GM21528 (cell line): ENCODE data around the gene RPL36.
A peak's percentile ranks its signal among the peaks of the same experiment; 100 is the strongest.
"Not testable (repeated sequence)": the region's sequence is repeated elsewhere in the genome, so short reads cannot be mapped to it uniquely, and the experiment has no call there.

Experiments
- ATAC-seq: cut with Tn5 transposase; IDR thresholded peaks from one replicate; pipeline ENCODE4 v1.9.1; 2021; ENCODE audit warnings: mild to moderate bottlenecking, moderate library complexity; ENCODE audit not compliant: unreplicated experiment, low FRiP score

RPL36 gene

DNA sequence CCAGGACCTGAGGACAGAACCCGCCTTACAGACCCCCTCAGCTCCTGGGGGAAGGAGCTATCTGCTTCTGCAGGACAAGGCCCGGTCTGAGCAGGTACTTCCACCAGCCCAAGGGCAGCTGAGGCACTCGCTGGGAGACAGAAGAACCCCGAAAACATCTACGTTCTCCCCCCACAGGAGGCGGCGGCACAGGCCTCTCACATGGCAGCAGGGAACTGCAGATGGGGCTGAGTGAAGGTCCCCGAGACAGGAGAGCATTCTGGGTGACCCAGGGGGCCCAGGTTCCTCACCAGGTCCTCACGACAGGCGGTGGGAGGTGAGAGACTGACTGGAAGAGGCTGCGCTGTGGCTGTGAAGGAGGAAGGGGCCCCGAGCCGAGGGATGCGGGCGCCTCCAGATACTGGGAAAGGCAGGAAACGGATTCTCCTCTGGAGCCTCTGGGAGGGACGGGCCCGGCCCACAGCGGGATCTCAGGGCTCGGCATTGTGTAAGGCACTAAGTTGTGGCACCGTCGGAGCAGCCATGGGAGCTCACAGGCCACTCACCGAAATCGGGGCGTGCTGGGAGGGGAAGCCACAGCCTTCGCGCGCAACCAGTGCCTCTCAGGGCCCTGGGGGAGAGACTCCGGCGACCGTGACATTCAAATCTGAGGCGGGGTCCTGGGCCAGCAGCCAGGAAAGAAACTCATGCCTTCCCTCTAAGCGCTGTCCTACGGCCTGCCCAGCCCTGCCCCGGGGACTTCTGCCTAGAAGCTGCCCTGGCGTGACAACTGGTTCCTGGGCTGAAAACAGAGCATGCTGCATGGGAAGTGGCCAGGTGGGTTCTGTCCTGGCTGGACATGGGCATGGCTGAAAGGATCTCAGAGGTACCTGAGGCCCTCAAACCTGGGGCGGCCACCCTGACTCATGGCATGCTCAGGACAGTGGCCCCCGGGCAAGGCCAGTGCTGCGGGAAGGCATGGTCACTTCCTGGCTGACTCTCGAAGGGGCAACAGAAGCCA, 14.0 kb downstream of the RPL36 start:
- ATAC-seq, result no peak

DNA sequence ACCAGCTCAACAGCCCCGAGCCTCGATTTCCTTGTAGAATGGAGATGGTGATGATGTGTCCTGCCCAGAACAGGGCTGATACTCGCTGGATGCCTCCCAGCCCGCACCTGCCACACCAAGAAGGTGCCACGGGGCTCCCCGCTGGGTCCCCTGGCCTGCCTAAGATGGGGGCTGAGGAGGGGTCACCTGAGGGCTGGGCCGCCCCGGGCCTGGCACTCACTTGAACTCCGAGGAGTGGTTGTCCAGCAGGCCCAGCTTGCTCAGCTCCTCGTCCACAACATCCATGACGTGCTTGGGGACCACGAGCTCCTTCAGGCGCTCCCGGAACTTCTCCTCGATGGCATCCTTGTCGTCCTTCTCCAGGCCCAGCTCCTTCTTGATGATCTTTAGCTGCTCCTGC, 15.5 kb downstream of the RPL36 start:
- no peak for ATAC-seq

GRCh38 chr19:5706876-5707573, 16.9 kb downstream of the RPL36 start:
- ATAC-seq, result no peak

DNA sequence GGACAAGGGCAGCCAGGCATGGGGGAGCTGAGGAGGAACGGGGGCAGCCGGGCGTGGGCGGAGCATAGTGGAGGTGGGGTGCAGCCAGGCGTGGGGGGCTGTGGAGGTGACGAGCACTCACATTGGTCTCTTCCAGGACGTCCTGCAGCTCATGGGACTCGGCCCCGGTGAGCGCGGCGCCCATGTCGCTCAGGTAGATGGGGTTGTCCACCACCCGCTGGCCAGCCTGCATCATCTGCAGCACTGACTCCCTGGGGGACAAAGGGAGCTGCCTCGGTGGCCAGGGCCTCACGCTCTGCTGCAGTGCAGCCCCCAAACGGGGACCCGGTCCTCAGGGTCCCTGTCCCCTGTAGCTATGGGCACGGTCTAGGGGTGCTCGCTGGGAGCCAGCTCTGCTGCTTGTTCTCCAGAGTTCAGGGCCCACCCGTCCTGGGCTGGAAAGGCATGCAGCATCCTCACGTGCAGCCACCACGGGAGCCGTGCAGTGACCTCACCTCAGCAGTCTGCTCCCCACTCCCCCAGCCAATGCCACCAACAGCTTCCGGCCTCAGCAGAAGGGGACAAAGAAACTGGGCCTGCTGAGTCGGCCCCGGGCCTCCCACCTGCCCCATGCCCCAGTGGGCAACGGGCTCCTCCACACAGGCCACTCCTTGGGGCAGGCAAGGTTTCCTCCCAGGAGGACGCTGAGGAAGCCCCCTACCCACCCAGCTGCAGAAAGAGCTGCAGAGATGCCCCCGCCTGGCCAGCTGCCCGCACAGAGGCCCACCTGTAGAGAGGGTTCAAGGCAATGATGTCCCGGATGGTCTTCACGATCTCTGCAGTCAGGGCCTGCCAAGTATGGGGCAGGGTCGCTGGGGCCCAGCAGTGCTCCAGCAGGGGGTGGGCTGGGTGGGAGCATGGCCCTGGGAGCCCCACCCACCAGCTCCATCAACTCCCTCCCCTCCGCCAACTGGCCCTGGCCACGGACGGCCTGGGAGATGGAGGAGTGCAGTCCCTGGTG, 17.8 kb downstream of the RPL36 start:
- ATAC-seq, result no peak

DNA sequence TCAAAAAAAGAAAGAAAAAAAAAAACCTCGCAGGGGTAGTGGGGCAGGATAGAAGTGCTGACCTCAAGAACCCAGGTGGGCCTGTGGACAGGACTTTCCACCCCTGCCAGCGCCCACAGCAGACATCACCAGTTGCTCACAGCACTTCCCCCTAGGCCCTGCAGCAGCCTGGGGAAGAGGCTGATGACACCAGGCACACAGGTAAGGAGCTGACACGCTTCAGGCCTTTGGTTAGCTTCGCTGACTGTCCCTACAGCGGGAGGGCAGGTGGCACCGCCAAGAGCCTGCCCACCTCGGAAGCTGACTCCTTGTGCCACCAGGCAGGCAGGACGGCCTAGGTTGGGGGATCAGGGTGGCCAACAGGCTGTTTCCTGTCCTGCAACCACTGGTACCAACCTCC, 20.9 kb downstream of the RPL36 start:
- ATAC-seq, result no peak

DNA sequence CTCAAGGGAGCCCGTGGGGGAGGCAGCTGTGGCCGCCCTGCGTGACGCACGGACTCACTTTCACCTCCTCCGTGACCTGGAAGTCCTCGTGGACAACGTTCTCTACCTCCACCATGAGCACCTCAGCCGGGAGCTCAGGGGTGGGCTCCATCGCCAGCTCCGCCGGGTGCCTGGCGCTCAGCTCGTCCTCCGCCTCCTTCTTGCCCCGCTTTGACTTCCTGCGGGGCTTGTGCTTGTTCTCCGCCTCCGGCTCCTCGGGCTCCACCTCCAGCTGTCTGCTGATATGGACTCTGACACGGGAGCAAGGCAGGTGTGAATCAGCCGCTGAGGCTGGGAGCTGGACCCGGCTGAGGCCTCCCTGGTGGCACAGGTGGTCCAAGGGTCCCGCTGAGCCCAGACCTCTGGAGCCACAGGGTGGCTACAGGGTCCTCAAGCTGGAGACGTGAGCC, 21.6 kb downstream of the RPL36 start:
- no peak for ATAC-seq

DNA sequence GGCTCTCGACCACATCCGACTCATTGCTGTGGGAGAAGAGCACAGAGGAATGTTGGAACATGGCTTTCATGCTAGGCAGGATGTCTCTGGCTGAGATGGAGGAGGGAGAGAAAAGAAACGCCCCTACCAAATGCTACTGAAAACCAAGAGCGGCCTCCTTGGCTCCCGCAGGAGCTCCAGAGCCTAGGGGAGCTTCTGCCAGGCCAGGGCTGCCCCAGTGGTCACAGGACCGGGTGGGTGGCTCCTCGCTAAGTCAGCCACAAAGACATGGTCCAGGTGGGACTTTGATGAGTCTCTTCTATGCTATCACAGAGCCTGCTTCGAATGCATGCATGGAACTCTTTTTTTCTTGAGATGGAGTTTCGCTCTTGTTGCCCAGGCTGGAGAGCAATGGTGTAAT, 23.1 kb downstream of the RPL36 start:
- ATAC-seq, result no peak

DNA sequence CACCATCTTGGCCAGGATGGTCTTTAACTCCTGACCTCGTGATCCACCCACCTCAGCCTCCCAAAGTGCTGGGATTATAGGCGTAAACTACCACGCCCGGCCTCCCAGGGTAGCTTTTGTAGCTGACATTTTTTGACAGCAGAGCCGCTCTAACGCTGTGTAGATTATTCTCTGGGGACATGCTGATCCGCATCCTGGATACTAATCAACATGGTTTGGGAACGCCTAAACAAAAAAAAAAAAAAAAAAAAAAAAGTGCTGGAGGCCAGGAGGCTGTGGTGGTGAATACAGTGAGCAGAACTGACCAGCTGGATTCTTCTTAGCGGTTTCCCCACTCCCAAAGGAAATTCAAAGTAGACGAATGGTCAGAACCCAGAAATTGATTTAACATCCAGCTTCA, 24.7 kb downstream of the RPL36 start:
- no peak for ATAC-seq

DNA sequence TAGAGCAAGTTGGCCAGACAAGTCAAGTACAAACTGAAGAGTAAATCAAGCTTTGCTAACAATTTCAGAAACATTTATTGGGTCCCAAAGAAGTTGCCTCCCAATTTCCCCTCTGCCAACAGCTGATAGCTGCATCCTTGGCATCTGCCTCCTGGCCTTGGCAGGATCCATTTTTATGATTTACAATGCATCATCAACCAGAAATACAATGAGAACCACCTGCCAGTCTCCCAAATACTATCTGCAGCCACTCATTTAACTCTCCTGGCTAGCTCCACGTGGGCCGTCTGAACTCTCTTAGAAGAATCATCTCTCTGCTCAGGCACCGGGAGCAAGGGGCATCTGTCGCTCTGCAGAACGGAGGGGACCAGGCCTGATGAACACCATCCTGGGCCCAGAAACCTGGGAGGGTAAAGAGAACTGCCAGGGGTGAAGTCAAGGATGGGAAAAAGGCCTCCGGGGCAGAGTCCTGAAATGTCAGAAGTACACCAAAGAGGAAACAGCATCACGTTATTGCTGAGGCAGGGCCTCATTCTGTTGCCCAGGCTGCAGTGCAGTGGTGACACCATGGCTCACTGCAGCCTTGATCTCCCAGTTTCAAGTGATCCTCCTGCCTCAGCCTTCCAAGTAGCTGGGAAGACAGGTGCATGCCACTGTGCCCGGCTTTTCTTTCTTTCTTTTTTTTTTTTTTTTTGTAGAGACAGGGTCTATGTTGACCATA, 27.3 kb downstream of the RPL36 start:
- no peak for ATAC-seq

DNA sequence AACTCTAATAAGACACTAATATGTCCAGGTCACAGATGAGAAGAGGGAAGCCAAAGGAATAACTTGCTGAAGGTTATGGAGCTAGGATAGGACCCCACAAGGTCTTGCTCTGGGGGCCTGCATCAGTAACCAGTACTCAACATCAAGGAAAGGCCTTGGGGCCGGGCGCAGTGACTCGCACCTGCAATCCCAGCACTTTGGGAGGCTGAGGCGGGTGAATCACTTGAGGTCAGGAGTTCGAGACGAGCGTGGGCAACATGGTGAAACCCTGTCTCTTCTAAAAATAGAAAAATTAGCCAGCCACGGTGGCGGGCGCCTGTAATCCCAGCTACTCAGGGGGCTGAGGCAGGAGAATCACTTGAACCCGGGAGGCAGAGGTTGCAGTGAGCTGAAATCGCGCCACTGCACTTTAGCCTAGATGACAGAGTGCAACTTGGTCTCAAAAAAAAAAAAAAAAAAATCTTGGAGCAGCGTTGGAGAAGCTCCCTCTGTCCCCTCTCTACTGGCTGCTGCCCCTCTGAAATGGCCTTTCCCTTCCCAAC, 28.0 kb downstream of the RPL36 start:
- ATAC-seq, result no peak

- no peak for ATAC-seq
These were observed 28.6 kb downstream of the RPL36 start for GRCh38 chr19:5718579-5719273.

DNA sequence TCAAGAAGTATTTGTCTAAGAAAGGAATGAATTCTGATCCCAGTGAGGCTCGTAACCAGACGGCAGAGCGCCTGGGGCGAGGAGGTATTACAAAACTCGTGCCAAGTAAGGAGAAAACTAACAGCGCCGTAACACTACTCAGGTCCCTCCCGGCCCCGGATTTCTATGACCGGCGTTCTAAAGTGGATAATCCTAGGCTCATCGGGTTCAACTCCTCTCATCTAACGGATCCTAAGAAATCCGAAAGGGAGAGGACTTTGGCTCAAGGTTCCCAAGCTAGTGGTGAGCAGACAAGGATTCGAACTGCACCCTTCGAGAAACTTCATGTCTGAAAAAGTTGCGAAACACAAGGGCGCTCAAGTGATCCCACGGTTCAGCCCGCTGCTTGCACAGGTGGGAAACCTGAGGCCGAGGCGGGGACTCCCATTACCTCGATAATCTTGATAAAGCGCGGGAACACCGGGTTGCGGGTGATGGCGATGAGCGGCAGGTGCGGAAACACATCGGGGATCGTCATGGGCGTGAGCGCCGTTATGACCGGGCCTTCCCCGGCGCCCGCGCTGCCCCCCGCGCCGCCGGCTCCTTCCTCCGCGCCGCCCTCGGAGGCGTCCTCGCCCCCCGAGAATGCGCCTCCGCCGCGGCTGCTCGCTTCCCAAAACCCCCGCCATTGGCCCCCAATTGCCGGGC, 29.3 kb downstream of the RPL36 start:
- peak; percentile 10 for ATAC-seq

GRCh38 chr19:5719961-5720790, 30.1 kb downstream of the RPL36 start, which contains the start of the genes CATSPERD and LONP1:
CATSPERD (plus strand) TSS chr19:5720637; CDS start chr19:5720738, 101 bp downstream.
LONP1 (minus strand) TSS chr19:5720146; CDS start chr19:5720132, 14 bp downstream.
- peak; percentile 76 for ATAC-seq

DNA sequence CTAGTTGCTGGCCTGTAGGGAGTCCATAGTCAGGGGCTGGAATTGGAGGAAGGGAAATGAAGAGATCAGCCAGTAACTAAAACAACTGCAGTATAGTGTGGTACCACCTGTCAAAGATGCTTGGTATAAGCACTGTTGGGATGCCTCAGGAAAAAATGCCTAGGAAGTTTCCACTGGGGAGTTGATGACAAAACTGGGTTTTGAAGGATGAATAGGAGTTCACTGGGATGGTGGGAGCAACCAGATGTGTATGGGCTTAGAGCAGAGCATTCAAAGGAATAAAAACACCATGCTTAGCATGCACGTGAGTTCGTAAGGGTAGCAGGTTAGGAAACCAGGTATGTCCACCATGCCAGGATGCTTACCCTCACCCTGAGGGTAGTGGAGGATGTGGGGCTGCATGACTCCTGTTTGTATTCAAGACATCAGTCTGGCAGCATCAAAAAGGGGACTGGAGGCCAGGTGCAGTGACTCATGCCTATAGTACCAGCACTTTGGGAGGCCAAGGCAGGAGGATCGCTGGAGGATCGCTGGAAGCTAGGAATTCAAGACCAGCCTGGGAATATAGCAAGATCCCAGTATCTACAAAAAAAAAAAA, 37.5 kb downstream of the RPL36 start:
- ATAC-seq, result no peak

GRCh38 chr19:5733172-5733571, 43.1 kb downstream of the RPL36 start:
- not testable (repeated sequence) for ATAC-seq

DNA sequence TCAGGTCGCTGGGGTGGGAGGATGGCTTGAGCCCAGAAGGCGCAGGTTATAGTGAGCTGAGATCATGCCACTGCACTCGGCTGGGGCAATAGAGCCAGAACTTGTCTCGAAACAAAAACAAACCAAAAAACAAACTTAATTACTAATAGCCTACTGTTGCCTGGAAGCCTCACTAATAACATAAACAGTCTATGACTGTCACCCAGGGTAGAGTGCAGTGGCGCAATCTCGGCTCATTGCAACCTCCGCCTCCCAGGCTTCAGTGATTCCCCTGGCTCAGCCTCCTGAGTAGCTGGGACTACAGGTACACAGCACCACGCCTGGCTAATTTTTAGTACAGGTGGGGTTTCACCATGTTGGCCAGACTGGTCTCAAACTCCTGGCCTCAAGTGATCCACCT, 48.3 kb downstream of the RPL36 start:
- ATAC-seq, result no peak
